ENCODE results near the gene SHC2. TPM values are rescaled to one million over a fixed set of nuclear protein-coding genes. Genes with fewer than 3 reads are reported as not detected.

Gene SHC2
- total RNA-seq, 1 experiment from 2014 or later = 16.6 TPM

DNA sequence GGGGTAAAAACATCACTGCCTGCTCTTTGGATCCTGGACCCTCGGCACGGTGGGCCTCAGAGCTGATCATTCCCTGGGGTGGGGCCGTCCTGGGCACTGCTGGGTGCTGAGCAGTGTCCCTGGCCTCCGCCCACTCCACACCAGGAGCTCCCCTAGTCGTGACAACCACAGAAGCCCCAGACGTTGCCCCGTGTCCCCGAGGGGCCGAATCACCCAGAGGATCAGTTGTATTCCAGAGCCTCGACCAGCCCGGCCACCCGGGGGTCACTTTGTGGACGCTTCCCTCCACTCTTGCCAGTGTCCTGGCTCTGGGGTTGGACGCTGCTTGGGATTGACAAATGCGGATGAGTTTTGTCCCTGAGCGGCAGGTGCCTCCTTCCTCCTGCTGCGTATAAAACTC lies 62.1 kb downstream of the SHC2 start:
- TF ChIP-seq, protein P1, sequence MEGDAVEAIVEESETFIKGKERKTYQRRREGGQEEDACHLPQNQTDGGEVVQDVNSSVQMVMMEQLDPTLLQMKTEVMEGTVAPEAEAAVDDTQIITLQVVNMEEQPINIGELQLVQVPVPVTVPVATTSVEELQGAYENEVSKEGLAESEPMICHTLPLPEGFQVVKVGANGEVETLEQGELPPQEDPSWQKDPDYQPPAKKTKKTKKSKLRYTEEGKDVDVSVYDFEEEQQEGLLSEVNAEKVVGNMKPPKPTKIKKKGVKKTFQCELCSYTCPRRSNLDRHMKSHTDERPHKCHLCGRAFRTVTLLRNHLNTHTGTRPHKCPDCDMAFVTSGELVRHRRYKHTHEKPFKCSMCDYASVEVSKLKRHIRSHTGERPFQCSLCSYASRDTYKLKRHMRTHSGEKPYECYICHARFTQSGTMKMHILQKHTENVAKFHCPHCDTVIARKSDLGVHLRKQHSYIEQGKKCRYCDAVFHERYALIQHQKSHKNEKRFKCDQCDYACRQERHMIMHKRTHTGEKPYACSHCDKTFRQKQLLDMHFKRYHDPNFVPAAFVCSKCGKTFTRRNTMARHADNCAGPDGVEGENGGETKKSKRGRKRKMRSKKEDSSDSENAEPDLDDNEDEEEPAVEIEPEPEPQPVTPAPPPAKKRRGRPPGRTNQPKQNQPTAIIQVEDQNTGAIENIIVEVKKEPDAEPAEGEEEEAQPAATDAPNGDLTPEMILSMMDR (conservative IDR thresholded peaks at IDR 0.05) = no peak
- no peak overlapping the region for H3K14ac ChIP-seq (ENCODE audit: insufficient read depth, low read length)
- H2BK12ac ChIP-seq (ENCODE audit: insufficient read length, low read depth, low read length) = no peak overlapping the region
- H3K4ac ChIP-seq (ENCODE audit: low read depth, low read length) = no peak overlapping the region
- H3K79me2 ChIP-seq (ENCODE audit: insufficient read depth, low read length) = no peaks in the 10 kb centered on the region
- peaks cover 2% of the 10 kb centered on the region for H4K20me1 ChIP-seq (ENCODE audit: control insufficient read depth, insufficient read depth, insufficient read length)
- no CpG with 5 or more reads among the region's 17 CpGs for WGBS (ENCODE audit: extremely low coverage, insufficient read length, low lambda C conversion rate)
- Mint-ChIP-seq H3K27ac (0 out of 7 replicates have a peak overlapping the region, but pooled peaks of 1 of the 3 experiments have one; percentile 68), H3K36me3 (ENCODE audit: insufficient read depth in 1 of 3, low read depth in 3 of 3) (peaks cover 3 to 5% (median 4%) of the 10 kb centered on the region in 3 experiments; a peak in 5 of 7 replicates), H3K4me3 (no peak overlapping the region), H3K9me3 (peaks cover 16 to 28% of the 10 kb centered on the region in 2 experiments), H3K27me3 (ENCODE audit: low read depth) (peaks cover 28% of the 10 kb centered on the region), H3K4me1 (peaks cover 0 to 9% of the 10 kb centered on the region in 2 experiments; a peak in 2 of 4 replicates)
- no peak overlapping the region for H3K27ac ChIP-seq (ENCODE audit: insufficient read length, low read depth, low read length)
- no peak overlapping the region for H3K9ac ChIP-seq (ENCODE audit: extremely low read depth, insufficient read length, low read length)
- H2AFZ ChIP-seq (ENCODE audit: low read length) = no peak overlapping the region
- H2BK120ac ChIP-seq (ENCODE audit: low read depth, low read length, poor library complexity, severe bottlenecking) = no peak overlapping the region
- no peak overlapping the region for H2BK15ac ChIP-seq (ENCODE audit: low read depth, low read length)
- no peak overlapping the region for H3T11ph ChIP-seq (ENCODE audit: low read length)
- H4K8ac ChIP-seq (replicated peaks; ENCODE audit: insufficient read length, low read depth, low read length) = no peak overlapping the region
- H3K23ac ChIP-seq (ENCODE audit: insufficient read length, low read depth, low read length) = no peak overlapping the region
- H3K18ac ChIP-seq (ENCODE audit: insufficient read length, low read depth, low read length) = no peak overlapping the region
- H4K5ac ChIP-seq (ENCODE audit: insufficient read length, low read depth, low read length) = no peak overlapping the region
- H2BK20ac ChIP-seq (ENCODE audit: low read depth, low read length, poor library complexity, severe bottlenecking) = no peak overlapping the region
- no peaks in the 10 kb centered on the region for H3K23me2 ChIP-seq (ENCODE audit: insufficient read length, low read depth, low read length, poor library complexity, severe bottlenecking)
- H3K56ac ChIP-seq (ENCODE audit: insufficient read length, low read depth, low read length) = no peak overlapping the region
- no peak overlapping the region for H4K91ac ChIP-seq (ENCODE audit: insufficient read length, low read depth, low read length)
- H3K27me3 ChIP-seq (ENCODE audit: insufficient read depth, low read length) = no peaks in the 10 kb centered on the region
- H2BK5ac ChIP-seq (ENCODE audit: insufficient read length, low read length) = no peak overlapping the region
- no peaks in the 10 kb centered on the region for H3K79me1 ChIP-seq (ENCODE audit: insufficient read depth, low read depth, low read length, poor library complexity, severe bottlenecking)
- no peak overlapping the region for H2AK5ac ChIP-seq (ENCODE audit: insufficient read length, low read length)
- no peak overlapping the region for H3K4me2 ChIP-seq (ENCODE audit: insufficient read depth, insufficient read length, low read length)
- H3K9me3 ChIP-seq (ENCODE audit: control insufficient read depth, low read depth, low read length) = peaks cover 6% of the 10 kb centered on the region
- peak; percentile 13 for DNase-seq
- no peaks in the 10 kb centered on the region for H3K4me1 ChIP-seq (ENCODE audit: insufficient read depth, low read length)
